ENCODE results near the gene CRYBB1.

Gene CRYBB1

DNA sequence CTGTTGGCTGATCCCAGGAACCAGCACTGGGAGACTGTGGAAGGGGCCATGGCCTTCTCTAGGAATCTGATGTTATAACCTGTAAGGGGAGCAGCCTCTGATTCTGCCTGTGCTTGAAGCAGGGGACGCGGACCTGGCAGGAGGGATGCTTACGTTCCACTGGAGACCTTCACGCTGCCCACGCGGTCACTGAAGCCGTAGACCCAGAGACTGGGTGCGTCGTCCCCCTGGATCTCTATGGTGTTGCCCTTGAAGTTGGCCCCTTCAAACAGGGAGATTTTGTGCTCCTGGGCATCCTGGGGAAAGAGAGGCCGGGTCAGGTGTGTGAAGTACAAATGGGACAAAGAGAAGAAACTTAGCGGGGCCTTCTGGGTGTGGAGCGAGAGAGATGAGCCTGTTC lies 16.1 kb downstream of the CRYBB1 start:
- DNase-seq (ENCODE audit: low spot score): no peak
- TF ChIP-seq, protein P1, sequence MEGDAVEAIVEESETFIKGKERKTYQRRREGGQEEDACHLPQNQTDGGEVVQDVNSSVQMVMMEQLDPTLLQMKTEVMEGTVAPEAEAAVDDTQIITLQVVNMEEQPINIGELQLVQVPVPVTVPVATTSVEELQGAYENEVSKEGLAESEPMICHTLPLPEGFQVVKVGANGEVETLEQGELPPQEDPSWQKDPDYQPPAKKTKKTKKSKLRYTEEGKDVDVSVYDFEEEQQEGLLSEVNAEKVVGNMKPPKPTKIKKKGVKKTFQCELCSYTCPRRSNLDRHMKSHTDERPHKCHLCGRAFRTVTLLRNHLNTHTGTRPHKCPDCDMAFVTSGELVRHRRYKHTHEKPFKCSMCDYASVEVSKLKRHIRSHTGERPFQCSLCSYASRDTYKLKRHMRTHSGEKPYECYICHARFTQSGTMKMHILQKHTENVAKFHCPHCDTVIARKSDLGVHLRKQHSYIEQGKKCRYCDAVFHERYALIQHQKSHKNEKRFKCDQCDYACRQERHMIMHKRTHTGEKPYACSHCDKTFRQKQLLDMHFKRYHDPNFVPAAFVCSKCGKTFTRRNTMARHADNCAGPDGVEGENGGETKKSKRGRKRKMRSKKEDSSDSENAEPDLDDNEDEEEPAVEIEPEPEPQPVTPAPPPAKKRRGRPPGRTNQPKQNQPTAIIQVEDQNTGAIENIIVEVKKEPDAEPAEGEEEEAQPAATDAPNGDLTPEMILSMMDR (IDR thresholded peaks at IDR 0.05; ENCODE audit: extremely low read depth, missing control alignments): no peak

DNA sequence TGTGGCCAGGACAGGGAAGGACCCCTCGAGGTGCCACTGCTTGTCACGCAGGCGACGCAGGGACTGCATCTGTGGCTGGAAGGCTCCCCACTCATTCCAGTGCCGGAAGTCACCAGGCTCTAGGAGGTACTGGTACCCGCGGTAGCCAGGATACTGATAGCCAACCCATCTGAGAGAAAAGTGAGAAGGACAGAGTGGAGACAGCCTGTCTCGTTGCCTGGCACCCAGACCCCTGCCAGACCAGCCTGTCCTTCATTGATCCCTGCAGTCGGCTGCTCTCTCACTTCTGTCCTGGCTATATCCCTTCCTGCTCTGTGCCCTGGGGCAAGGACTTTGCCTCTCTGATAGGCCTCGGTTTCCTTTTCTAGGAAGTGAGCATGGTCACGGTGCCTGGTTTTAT lies 18.3 kb downstream of the CRYBB1 start:
- TF ChIP-seq, protein P1 (IDR thresholded peaks at IDR 0.05; ENCODE audit: extremely low read depth, missing control alignments): no peak
- no peak for DNase-seq (ENCODE audit: low spot score)

DNA sequence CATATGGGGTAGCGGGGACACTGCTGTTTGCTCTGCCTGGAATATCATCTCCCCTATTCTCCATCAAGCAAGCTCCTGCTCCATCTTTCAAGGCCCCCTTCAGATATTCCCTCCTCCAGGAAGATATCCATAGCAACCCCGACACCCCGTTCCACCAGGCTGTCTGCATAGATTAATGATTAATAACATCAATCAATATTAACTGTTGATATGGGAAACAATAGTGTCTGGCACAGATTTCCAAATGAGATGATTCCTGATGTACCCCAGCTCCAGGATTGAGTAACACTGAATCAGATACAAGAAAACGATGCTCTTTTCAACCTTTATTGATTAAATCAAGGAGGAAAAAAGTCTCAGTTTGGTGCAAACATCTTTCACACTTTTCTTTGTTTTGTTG lies 20.3 kb downstream of the CRYBB1 start:
- no peak for DNase-seq (ENCODE audit: low spot score)
- TF ChIP-seq, protein P1 (IDR thresholded peaks at IDR 0.05; ENCODE audit: extremely low read depth, missing control alignments): no peak

DNA sequence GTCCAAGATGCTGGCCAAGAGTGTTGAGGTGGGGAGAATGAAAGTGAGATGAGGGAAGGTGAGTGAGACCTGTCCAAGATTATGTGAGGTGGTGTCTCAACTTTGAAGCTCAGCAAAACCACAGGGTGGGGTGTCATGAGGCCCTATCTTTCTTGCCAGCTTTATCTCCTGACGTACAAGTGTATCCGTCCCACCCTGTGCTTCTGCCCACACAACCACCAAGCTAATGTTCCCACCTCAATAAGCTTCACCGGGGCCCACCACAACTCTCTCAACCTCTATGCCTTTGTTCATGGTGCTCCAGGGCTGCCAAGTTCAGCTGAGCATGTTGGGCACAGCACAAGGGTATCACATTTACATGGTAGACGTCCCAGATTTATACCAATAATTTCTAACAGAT lies 20.8 kb downstream of the CRYBB1 start:
- TF ChIP-seq, protein P1 (IDR thresholded peaks at IDR 0.05; ENCODE audit: extremely low read depth, missing control alignments): no peak
- DNase-seq (ENCODE audit: low spot score): no peak

DNA sequence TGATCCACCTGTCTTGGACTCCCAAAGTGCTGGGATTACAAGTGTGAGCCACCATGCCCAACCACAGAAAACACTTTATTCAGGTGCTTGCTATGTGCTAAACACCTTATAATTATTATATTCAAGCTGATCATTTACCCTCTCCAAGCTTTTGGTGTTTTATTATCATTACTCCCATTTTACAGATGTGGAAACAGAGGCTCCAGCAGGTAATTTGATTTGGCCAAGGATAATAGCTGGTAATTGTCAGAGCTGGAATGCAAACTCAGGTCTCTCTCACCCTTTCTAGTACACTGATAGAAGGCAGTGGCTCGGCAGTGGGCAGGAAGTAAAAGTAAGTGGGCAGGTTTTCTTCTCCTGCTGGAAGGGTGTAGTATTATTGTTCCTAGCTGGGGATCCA lies 24.1 kb downstream of the CRYBB1 start:
- no peak for DNase-seq (ENCODE audit: low spot score)
- TF ChIP-seq, protein P1 (IDR thresholded peaks at IDR 0.05; ENCODE audit: extremely low read depth, missing control alignments): no peak

DNA sequence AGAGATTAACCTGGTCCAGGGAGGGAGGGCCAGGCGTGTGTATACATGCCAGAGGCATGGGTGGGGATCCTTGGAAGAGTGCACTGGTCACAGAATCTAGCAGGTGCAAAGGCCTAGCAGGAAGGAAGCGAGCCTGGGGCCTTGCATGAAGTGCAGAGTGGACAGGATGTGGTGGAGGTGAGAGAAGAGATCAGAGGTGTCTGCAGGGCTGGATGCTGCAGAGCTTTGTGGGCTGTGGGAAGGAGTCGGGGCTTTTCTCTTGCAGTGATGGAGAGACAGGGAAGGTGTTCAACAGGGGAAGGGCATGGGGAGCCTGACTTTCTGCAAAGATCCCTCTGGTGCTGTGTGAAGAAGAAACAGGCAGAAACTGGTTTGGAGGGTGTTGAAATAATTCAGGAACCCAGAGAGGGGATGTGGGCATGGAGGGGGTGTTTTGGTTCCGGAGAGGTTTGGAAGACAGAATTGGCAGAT lies 25.4 kb downstream of the CRYBB1 start:
- TF ChIP-seq, protein P1 (IDR thresholded peaks at IDR 0.05; ENCODE audit: extremely low read depth, missing control alignments): no peak
- DNase-seq (ENCODE audit: low spot score): peak; percentile 68

DNA sequence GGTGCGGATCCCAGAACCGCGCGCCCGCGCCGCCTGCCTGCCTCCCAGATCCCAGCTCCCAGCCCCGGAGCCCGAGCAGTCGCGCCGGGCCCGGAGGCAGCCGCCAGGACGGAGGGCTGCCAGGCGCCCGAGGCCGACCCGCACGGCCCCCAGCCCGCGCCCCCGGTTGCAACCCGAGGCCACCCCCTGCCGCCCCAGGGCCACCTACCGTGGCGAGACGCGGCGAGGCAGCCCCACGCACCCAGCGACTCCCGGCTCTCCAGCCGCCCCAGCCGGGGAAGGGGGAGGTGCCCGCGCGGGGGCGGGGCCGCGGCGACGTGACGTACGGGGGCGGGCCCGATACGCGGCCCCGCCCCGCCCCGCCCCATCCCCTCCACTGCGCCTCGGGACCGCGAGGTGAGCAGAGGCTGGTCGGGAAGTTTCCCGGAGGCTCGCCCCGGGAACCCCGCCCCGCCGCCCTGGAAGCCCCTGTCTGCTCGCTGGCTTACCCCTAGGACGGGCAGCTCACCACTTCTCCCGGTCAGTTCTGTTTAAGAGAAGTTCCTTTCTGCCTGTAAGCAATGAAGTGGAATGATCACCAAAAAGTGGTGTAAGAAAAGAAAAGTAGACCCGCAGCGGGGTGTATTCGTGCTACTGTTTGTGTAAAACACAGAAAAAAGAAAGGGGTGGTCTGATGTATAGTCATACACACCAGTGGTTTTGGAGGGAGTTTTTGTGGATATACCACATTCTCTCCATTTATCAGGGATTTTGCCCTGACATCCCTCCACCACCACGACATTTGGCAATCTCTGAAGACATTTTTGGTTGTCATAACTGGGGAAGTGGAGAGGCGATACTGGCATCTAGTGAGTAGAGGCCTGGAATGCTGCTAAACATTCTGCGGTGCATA lies 27.7 kb downstream of the CRYBB1 start, which contains the start of gene TPST2:
Gene TPST2, minus strand, starts transcription at position 288 of the 892 bp plus-strand sequence. CDS start 48,502 bp downstream, outside the sequence.
- TF ChIP-seq, protein P1 (IDR thresholded peaks at IDR 0.05; ENCODE audit: extremely low read depth, missing control alignments): no peak
- DNase-seq (ENCODE audit: low spot score): peak; percentile 94
